ENCODE data around the gene MTSS2.
A peak's percentile ranks its signal among the peaks of the same experiment; 100 is the strongest.

MTSS2 gene, protein sequence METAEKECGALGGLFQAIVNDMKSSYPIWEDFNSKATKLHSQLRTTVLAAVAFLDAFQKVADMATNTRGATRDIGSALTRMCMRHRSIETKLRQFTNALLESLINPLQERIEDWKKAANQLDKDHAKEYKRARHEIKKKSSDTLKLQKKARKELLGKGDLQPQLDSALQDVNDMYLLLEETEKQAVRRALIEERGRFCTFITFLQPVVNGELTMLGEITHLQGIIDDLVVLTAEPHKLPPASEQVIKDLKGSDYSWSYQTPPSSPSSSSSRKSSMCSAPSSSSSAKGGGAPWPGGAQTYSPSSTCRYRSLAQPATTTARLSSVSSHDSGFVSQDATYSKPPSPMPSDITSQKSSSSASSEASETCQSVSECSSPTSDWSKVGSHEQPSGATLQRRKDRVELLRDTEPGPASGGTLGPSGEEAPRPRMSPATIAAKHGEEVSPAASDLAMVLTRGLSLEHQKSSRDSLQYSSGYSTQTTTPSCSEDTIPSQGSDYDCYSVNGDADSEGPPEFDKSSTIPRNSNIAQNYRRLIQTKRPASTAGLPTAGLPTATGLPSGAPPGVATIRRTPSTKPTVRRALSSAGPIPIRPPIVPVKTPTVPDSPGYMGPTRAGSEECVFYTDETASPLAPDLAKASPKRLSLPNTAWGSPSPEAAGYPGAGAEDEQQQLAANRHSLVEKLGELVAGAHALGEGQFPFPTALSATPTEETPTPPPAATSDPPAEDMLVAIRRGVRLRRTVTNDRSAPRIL

GRCh38 chr16:70685938-70686375 lies at the start of gene MTSS2:
Gene MTSS2, minus strand, starts transcription at chr16:70686053. Its CDS starts 262 bp downstream, at chr16:70685791.
- DNase-seq = peak; percentile 94

GRCh38 chr16:70735141-70735979 lies 49.5 kb upstream of the MTSS2 start:
- DNase-seq = no peak

- DNase-seq = no peak
These were observed 48.8 kb upstream of the MTSS2 start for GRCh38 chr16:70734522-70735095.

DNA sequence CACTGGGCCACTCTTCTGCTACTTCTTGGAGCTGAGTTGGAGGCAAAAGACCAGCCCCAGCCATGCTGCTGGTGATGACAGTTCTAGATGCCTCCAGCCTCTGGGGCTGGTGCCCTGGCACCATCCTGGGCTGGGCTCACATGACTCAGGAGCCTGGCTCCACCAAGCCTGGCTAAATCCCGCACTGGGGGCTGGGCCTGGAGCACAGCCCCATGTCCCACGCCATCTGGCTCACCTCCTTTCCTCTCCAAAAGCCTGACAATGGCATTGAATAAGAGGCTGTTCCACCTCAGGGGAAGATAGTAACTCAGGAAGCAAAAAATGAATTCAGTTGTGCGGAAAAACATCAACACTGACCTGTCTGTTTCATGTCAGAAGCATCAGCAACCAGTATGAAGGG lies 45.1 kb upstream of the MTSS2 start:
- no peak for DNase-seq

GRCh38 chr16:70730031-70730430 lies 44.2 kb upstream of the MTSS2 start:
- no peak for DNase-seq

GRCh38 chr16:70729292-70729691 lies 43.4 kb upstream of the MTSS2 start:
- no peak for DNase-seq

GRCh38 chr16:70728150-70728549 lies 42.3 kb upstream of the MTSS2 start:
- no peak for DNase-seq

GRCh38 chr16:70726892-70727361 lies 41.1 kb upstream of the MTSS2 start:
- DNase-seq = no peak

DNA sequence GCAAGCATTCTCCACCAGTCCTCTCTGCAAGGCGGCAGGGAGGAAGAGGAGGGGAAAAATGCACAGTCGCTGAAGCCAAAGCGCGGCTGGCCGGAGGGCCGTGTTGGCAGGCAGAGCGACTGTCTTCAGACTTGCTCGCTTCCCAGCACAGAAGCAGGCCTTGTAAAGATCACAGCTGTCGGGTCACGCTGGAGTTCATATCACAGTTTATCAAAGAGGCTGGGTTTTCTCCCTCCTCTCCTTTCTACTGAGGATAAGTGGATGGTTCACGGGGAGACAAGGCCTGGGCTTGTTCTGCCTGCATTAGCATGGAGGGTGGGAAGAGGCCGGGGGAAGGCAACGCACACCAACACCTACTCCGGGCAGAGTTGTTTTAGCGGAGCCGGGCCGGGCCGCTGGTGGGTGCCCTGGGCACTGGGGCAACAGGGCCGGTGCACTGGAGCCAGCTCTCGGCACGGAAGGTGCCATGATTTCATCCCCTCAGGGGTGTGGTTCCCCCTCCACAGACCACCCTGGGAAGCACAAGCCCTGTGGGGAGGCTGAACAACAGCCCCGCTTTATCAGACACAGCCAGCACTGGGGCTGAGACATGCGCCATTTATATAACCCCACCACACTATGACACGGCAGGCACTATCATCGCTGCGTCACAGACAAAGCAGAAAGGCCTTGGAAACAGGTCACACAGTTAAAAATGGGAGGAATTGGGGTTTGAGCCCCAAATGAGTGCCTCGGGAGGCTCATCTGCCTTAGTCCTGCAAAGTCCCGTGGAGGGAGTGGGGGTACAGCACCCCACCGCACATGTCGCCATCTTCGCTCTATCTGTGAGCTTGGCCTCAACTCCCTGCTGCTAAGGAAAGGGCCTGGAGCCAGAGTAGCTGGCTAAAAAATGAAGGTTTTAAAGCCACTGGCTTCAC lies 40.3 kb upstream of the MTSS2 start:
- DNase-seq = no peak

DNA sequence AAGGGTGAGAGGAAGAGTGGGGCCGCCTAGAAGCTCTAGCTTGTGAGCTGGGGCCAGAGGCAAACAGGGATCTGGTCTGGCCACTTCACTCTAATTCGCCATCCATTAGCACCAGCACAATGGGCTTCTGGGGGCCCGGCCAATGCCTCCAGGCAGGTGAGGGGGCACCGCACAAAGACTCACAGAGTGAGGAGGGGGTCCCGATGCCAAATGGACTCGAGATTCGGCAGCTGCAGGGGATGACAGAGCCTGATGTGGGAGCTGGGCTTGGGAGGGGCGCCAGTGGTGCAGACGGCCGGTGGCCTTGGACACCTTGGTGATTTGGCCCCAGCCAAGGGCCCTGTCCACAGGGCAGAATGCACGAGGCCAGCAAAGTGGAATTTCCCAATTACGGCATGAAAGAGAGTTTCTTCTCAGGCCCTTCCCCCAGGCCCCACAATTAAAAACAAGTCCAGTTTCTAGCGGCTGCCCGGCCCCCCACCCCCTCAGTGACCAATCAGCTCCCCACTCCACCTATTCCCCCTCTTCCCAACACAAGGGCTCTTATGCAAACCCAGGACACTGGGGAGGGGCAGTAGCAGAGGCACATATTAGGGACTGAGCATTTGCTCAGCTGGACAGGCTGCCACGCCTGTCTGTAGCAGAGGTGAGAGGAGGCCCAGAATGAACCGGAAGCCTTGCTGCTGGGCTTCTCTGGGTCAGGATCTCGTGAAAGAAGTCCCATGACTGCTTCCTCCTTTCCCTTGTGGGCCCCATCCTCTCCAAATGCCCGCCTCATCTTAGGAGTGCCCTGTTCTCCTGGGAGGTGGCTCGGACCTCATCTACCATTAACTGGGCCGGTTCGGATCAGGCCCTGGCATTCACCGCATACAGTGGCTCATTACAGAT lies 39.4 kb upstream of the MTSS2 start:
- peak; percentile 76 for DNase-seq

DNA sequence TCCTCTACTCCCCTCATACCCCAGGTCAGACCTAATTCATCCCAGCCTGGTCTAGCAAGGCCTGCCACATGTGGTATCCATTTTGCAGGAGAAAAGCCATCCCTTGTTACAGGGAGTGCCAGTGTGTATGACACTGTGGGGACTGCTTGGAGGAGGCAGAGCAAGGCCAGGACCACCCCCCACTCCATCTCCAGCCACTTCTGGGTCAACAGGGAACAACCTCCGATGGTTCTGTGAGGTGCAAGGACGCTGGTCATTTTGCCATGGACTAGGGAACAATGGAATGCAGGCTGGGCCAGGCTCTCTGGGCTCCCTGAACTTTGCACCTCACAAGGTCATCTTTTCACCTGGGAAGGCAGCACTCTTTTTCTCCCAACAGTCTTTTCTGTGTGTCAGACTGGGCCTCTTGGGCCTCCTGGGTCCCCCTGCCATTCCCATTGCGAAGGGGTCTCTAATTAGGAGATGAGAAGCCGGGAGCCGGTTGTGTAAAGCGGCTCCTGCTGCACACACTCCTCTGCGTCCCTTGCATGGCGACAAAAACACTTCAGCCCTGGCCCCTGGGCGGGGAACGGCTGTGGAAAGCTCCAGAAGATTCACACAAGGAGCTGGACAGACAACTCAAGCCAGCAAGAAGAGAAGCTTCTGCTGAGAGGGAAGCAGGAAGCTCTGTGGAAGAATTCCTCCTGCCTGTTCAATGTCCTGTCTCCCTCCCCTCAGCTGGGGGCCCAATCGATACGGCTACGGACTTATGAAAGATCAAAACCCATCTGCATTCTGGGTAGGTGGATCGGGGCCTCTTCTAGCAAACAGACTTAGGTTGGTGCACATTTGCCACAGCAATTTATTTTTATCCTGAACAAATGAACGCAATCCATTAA lies 38.5 kb upstream of the MTSS2 start:
- DNase-seq = no peak

GRCh38 chr16:70723740-70724145 lies 37.9 kb upstream of the MTSS2 start:
- no peak for DNase-seq

GRCh38 chr16:70721202-70721963 lies 35.5 kb upstream of the MTSS2 start:
- no peak for DNase-seq

DNA sequence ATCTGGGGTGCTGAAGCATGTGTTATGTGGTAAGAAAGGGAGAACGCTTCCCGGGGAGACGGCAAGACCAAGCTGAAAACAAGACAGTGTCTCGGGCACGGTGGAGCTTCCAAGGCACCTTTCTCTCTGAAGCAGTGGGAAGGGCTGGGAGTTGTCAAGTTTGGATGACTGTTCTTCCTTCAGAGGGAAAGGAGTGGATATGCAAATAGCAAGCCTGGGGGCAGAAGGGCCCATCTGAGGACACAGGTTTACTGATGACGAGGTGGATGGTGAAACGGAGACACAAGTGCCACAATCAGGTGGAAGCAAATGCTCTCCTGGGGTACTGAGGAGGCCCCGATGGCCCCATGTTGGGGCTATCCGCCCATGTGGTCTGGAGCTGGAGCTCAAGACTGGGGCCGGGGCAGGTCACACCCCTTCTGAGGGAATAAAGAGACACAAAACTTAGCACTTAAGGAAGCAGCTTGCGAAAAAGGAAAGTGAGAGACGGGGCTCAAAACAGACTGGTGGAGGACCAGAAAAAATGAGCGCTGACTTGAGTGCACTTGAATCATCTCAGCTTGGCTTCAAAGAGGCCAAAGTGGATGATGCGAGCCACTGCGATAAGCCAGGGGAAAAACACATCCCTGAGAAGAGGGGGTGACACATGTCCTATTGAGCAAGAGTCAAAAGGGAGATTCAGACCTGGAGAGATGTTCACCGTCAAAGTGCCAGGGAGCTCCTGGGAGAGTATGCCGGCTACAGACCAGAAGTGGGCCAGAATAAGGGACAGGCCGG lies 34.8 kb upstream of the MTSS2 start:
- peak; percentile 84 for DNase-seq

DNA sequence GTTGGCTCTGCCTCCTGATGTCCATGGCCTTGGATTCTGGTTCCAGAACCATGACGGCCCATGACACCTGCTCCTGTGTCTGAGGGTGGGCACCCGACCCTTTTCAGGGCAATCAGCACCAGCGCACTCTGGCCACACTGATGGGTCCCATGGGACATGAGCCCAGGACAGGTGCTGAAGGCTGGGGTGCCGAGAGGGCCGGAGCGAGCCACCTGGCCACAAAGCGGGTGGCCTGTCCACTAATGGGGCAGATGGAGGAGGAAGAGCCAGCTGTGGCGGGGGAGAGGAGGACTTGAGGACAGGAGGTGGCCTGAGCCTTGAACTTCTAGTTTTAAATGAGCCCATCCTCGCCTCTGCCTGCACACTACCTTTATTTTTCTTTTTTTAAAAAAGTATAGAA lies 31.2 kb upstream of the MTSS2 start:
- no peak for DNase-seq

DNA sequence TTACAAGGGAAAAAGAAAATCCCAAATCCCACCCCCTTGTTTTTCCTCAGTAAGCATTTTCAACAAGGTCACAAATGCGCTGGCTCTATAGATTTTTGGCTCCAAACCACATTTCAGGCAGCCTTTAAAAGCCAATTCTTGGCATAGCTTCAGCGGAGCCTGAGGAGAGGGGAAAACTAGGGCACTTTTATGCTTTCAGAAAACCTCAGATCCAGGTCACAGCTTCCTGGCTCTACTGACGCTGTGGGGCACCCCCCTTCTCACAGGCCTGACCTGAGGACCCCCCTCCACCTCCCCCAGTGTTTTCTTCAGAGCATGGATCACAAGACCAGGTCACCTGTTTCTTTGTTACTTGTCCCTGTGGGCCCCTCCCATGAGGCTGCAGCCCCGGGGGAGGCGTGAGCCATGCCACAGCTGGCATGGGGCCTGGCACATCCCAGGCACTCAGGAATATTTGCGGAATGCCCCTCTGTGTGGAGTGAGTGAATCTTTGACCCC lies 30.1 kb upstream of the MTSS2 start:
- DNase-seq = no peak

GRCh38 chr16:70715055-70715858 lies 29.4 kb upstream of the MTSS2 start:
- DNase-seq = peak; percentile 88
